T-helper 2 cell treated with Interferon-gamma antibody and Interleukin-4, amounts not matched to agents 5 μg/mL and 100 μg/mL, for 36 hours (primary cell): ENCODE data around the gene CD200.

Source experiments
- DNase-seq: peaks from one replicate; pipeline ENCODE4 v3.0.0; 2021; ENCODE audit warnings: low spot score
- H3K27ac Mint-ChIP-seq: one replicate; pipeline ENCODE4 v1.8.0; 2021; ENCODE audit warnings: mild to moderate bottlenecking, mixed read lengths
- H3K27me3 Mint-ChIP-seq: one replicate; pipeline ENCODE4 v1.8.0; 2021; ENCODE audit warnings: low read depth, mixed read lengths
- H3K36me3 Mint-ChIP-seq: one replicate; pipeline ENCODE4 v1.8.0; 2021; ENCODE audit warnings: low read depth, mixed read lengths
- H3K4me1 Mint-ChIP-seq: one replicate; pipeline ENCODE4 v1.8.0; 2021; ENCODE audit warnings: low read depth, mixed read lengths
- H3K4me3 Mint-ChIP-seq: one replicate; pipeline ENCODE4 v1.8.0; 2022; ENCODE audit warnings: mild to moderate bottlenecking, moderate library complexity, mixed read lengths
- H3K9me3 Mint-ChIP-seq: one replicate; pipeline ENCODE4 v1.8.0; 2021; ENCODE audit warnings: mixed read lengths

The CD200 gene

GRCh38 chr3:112339609-112340008 lies 6.7 kb downstream of the CD200 start:
- Mint-ChIP-seq H3K4me3 (no peak overlapping the region), H3K9me3 (peaks cover 9% of the 10 kb centered on the region), H3K4me1 (peaks cover 57% of the 10 kb centered on the region), H3K27me3 (no peaks in the 10 kb centered on the region), H3K36me3 (peaks cover 31% of the 10 kb centered on the region), H3K27ac (no peak overlapping the region)
- DNase-seq: no peak

GRCh38 chr3:112341386-112341785 lies 8.4 kb downstream of the CD200 start:
- Mint-ChIP-seq H3K27me3 (no peaks in the 10 kb centered on the region), H3K4me3 (no peak overlapping the region), H3K27ac (no peak overlapping the region), H3K4me1 (peaks cover 52% of the 10 kb centered on the region), H3K9me3 (peaks cover 9% of the 10 kb centered on the region), H3K36me3 (peaks cover 42% of the 10 kb centered on the region)
- no peak for DNase-seq

GRCh38 chr3:112345681-112346080 lies 12.7 kb downstream of the CD200 start:
- Mint-ChIP-seq H3K27ac (no peak overlapping the region), H3K27me3 (no peaks in the 10 kb centered on the region), H3K4me1 (peaks cover 49% of the 10 kb centered on the region), H3K4me3 (no peak overlapping the region), H3K9me3 (peaks cover 9% of the 10 kb centered on the region), H3K36me3 (peaks cover 67% of the 10 kb centered on the region)
- DNase-seq: no peak

GRCh38 chr3:112346491-112347122 lies 13.7 kb downstream of the CD200 start:
- H3K27ac Mint-ChIP-seq: peak overlapping the region; percentile 33
- no peak for DNase-seq
- H3K4me3 Mint-ChIP-seq: no peak overlapping the region
- no peaks in the 10 kb centered on the region for H3K27me3 Mint-ChIP-seq
- peaks cover 65% of the 10 kb centered on the region for H3K36me3 Mint-ChIP-seq
- H3K4me1 Mint-ChIP-seq: peaks cover 48% of the 10 kb centered on the region
- H3K9me3 Mint-ChIP-seq: peaks cover 9% of the 10 kb centered on the region

GRCh38 chr3:112348943-112349342 lies 16.0 kb downstream of the CD200 start:
- H3K27ac Mint-ChIP-seq: no peak overlapping the region
- H3K27me3 Mint-ChIP-seq: no peaks in the 10 kb centered on the region
- H3K4me1 Mint-ChIP-seq: peaks cover 52% of the 10 kb centered on the region
- peaks cover 63% of the 10 kb centered on the region for H3K36me3 Mint-ChIP-seq
- no peak for DNase-seq
- no peak overlapping the region for H3K4me3 Mint-ChIP-seq
- H3K9me3 Mint-ChIP-seq: peaks cover 3% of the 10 kb centered on the region

GRCh38 chr3:112349557-112349956 lies 16.6 kb downstream of the CD200 start:
- no peak for DNase-seq
- no peaks in the 10 kb centered on the region for H3K9me3 Mint-ChIP-seq
- no peak overlapping the region for H3K27ac Mint-ChIP-seq
- H3K27me3 Mint-ChIP-seq: no peaks in the 10 kb centered on the region
- H3K36me3 Mint-ChIP-seq: peaks cover 63% of the 10 kb centered on the region
- H3K4me1 Mint-ChIP-seq: peaks cover 55% of the 10 kb centered on the region
- no peak overlapping the region for H3K4me3 Mint-ChIP-seq

- DNase-seq: no peak
- no peaks in the 10 kb centered on the region for H3K27me3 Mint-ChIP-seq
- no peak overlapping the region for H3K27ac Mint-ChIP-seq
- peaks cover 61% of the 10 kb centered on the region for H3K36me3 Mint-ChIP-seq
- no peaks in the 10 kb centered on the region for H3K9me3 Mint-ChIP-seq
- H3K4me1 Mint-ChIP-seq: peaks cover 52% of the 10 kb centered on the region
- no peak overlapping the region for H3K4me3 Mint-ChIP-seq
These were observed 17.3 kb downstream of the CD200 start for GRCh38 chr3:112350018-112350810.

- peaks cover 56% of the 10 kb centered on the region for H3K36me3 Mint-ChIP-seq
These were observed 18.1 kb downstream of the CD200 start for GRCh38 chr3:112351036-112351435.

GRCh38 chr3:112351823-112352222 lies 18.9 kb downstream of the CD200 start:
- Mint-ChIP-seq H3K9me3 (no peaks in the 10 kb centered on the region), H3K4me1 (peaks cover 43% of the 10 kb centered on the region), H3K4me3 (no peak overlapping the region), H3K36me3 (peaks cover 52% of the 10 kb centered on the region), H3K27ac (no peak overlapping the region), H3K27me3 (no peaks in the 10 kb centered on the region)
- no peak for DNase-seq

More at GRCh38 chr3:112351036-112351435, 18.1 kb downstream of the CD200 start:
- H3K27me3 Mint-ChIP-seq: no peaks in the 10 kb centered on the region
- no peak overlapping the region for H3K27ac Mint-ChIP-seq
- peaks cover 50% of the 10 kb centered on the region for H3K4me1 Mint-ChIP-seq
- H3K9me3 Mint-ChIP-seq: no peaks in the 10 kb centered on the region
- DNase-seq: no peak
- no peak overlapping the region for H3K4me3 Mint-ChIP-seq

GRCh38 chr3:112352720-112353119 lies 19.8 kb downstream of the CD200 start:
- Mint-ChIP-seq H3K4me3 (no peak overlapping the region), H3K27ac (no peak overlapping the region), H3K36me3 (peaks cover 44% of the 10 kb centered on the region), H3K27me3 (no peaks in the 10 kb centered on the region), H3K4me1 (peaks cover 42% of the 10 kb centered on the region), H3K9me3 (no peaks in the 10 kb centered on the region)
- DNase-seq: no peak

- Mint-ChIP-seq H3K4me3 (no peak overlapping the region), H3K36me3 (peaks cover 39% of the 10 kb centered on the region), H3K4me1 (peaks cover 42% of the 10 kb centered on the region), H3K27ac (no peak overlapping the region), H3K27me3 (no peaks in the 10 kb centered on the region), H3K9me3 (no peaks in the 10 kb centered on the region)
- no peak for DNase-seq
These were observed 20.4 kb downstream of the CD200 start for GRCh38 chr3:112353365-112353764.

GRCh38 chr3:112354642-112355306 lies 21.8 kb downstream of the CD200 start:
- H3K36me3 Mint-ChIP-seq: peaks cover 39% of the 10 kb centered on the region
- no peaks in the 10 kb centered on the region for H3K27me3 Mint-ChIP-seq
- H3K9me3 Mint-ChIP-seq: no peaks in the 10 kb centered on the region
- H3K4me3 Mint-ChIP-seq: no peak overlapping the region
- no peak overlapping the region for H3K27ac Mint-ChIP-seq
- H3K4me1 Mint-ChIP-seq: peaks cover 48% of the 10 kb centered on the region
- DNase-seq: no peak

GRCh38 chr3:112355307-112355687 lies 22.3 kb downstream of the CD200 start:
- Mint-ChIP-seq H3K4me3 (no peak overlapping the region), H3K4me1 (peaks cover 44% of the 10 kb centered on the region), H3K36me3 (peaks cover 35% of the 10 kb centered on the region), H3K27ac (no peak overlapping the region), H3K27me3 (no peaks in the 10 kb centered on the region), H3K9me3 (no peaks in the 10 kb centered on the region)
- DNase-seq: no peak
